Memory B cell (primary cell): ENCODE data around the gene ABT1.

ENCODE experiments used
- ATAC-seq: fragments of 150-1000 bp; cut with Tn5 transposase; 2 replicates; pipeline ENCODE4 v1.10.0; 2021; ENCODE audit warnings: low read depth, mild to moderate bottlenecking, moderate library complexity
- DNase-seq, 2 donors: peaks; one replicate each; pipeline ENCODE4 v3.0.0; 2022; ENCODE audit warnings: low spot score in 2 of 2
- H3K27ac Mint-ChIP-seq: one replicate; pipeline ENCODE4 v1.8.0; 2022; ENCODE audit warnings: mild to moderate bottlenecking, moderate library complexity, mixed read lengths
- H3K27me3 Mint-ChIP-seq: one replicate; pipeline ENCODE4 v1.8.0; 2022; ENCODE audit warnings: mixed read lengths
- H3K36me3 Mint-ChIP-seq: one replicate; pipeline ENCODE4 v1.8.0; 2022; ENCODE audit warnings: mild to moderate bottlenecking, mixed read lengths
- H3K4me1 Mint-ChIP-seq: one replicate; pipeline ENCODE4 v1.8.0; 2022; ENCODE audit warnings: mixed read lengths
- H3K4me3 Mint-ChIP-seq: one replicate; pipeline ENCODE4 v1.8.0; 2022; ENCODE audit warnings: mild to moderate bottlenecking, moderate library complexity, mixed read lengths
- H3K9me3 Mint-ChIP-seq: one replicate; pipeline ENCODE4 v1.8.0; 2022; ENCODE audit warnings: mixed read lengths

ABT1 gene

DNA sequence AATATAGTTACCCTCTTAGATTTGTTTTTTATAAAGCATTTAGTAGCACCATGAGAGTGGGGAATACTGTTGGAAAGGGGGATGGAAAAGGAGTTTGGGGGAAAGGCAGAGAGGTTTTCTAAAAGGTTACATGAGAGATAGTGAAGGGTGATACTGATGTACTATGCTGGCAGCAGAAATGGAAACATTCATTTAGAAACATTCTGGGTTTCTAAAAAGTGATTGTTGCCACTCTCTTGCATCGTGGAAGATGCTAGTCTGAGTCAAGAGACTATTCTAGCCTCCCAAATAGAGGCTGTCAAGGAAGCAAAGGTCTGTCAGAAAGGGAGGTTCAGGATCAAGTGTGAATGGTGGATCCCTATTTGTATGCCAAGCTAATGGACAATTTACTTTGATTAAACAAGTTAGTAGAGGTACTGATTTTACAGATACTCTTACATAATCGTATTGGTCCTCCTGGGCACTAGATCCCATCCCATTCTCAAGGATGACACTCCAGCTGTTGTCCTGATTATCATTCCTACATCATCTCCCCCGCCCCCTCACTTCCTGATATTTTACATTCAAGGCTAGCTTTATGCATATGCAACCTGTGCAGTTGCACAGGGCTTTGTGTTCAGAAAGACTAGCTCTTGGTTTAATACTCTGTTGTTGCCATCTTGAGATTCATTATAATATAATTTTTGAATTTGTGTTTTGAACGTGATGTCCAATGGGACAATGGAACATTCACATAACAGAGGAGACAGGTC is 15.4 kb upstream of the ABT1 start:
- ATAC-seq (no peak), DNase-seq (no peak)
- H3K36me3 Mint-ChIP-seq, result no peaks in the 10 kb centered on the region
- H3K27ac Mint-ChIP-seq, result no peak overlapping the region
- no peak overlapping the region for H3K4me3 Mint-ChIP-seq
- peaks cover 5% of the 10 kb centered on the region for H3K4me1 Mint-ChIP-seq
- peaks cover 30% of the 10 kb centered on the region for H3K27me3 Mint-ChIP-seq
- no peaks in the 10 kb centered on the region for H3K9me3 Mint-ChIP-seq

DNA sequence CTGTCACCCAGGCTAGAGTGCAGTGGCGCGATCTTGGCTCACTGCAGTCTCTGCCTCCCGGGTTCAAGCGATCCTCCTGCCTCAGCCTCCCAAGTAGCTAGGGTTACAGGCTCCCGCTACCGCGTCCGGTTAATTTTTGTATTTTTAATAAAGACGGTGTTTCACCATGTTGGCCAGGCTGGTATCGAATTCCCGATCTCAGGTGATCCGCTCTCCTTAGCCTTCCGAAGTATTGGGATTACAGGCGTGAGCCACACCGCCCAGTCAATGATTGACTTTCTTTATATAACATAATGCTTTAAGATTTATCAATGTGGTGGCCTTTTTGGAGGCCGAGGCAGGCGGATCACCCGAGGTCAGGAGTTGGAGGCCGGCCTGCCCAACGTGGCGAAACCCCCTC is 7.8 kb upstream of the ABT1 start:
- H3K27ac Mint-ChIP-seq, result no peak overlapping the region
- ATAC-seq (no peak), DNase-seq (no peak)
- peaks cover 18% of the 10 kb centered on the region for H3K27me3 Mint-ChIP-seq
- H3K4me1 Mint-ChIP-seq, result peaks cover 3% of the 10 kb centered on the region
- H3K36me3 Mint-ChIP-seq, result no peaks in the 10 kb centered on the region
- H3K4me3 Mint-ChIP-seq, result no peak overlapping the region
- no peaks in the 10 kb centered on the region for H3K9me3 Mint-ChIP-seq

DNA sequence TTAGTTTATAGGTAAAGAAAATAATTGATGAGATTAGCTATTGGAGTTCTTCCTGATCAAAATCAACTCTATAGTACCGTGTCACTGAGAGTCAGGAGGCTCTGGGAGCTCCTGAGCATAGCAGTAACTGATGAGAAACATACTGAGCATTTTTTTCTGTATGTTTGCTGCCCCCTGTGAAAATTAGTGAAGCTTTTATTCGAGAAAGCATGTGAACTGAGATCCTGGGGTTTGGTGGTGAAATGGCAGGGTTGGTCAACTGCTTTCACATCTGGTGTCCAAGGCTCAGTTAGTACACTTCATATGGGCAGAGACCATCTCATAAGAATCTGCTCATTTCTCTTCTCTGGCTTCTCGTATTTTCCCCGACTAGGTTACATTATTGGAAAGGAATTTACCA is 4.1 kb upstream of the ABT1 start:
- no peaks in the 10 kb centered on the region for H3K36me3 Mint-ChIP-seq
- no peaks in the 10 kb centered on the region for H3K9me3 Mint-ChIP-seq
- peaks cover 14% of the 10 kb centered on the region for H3K27me3 Mint-ChIP-seq
- peaks cover 4% of the 10 kb centered on the region for H3K4me1 Mint-ChIP-seq
- no peak overlapping the region for H3K27ac Mint-ChIP-seq
- ATAC-seq (no peak), DNase-seq (no peak)
- H3K4me3 Mint-ChIP-seq, result no peak overlapping the region

DNA sequence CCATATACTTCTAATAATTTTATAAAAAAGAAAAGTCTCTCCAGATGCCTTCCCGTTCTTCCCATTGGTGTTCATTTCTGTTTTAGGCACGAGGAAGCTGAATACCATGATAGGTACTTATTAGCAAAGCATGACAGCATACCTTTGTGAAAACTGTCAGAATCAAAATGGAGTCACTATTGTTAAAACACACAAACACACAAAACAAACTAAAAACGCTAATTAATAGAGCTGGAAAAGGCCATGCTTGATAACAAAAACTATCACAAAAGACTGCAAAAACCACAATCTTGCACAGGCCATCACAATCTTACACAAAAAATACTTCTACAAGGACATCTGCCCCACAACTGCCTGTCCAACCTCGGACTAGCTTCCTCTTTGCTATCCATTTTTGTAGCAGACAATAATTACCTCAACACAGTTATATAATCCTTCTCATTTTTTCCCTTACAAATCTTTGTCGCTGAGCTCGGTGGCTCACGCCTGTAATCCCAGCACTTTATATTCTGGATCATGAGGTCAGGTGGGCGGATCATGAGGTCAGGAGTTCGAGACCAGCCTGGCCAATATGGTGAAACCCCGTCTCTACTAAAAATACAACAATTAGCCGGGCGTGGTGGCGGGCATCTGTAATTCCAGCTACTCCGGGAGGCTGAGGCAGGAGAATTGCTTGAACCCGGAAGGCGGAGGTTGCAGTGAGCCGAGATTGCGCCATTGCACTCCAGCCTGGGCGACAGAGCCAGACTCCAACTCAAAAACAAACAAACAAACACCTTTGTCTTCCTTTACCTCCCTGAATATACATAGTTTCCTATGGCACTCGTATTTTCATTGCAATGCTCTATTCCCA is 3.2 kb upstream of the ABT1 start:
- no peak for ATAC-seq
- Mint-ChIP-seq H3K36me3 (peaks cover 3% of the 10 kb centered on the region), H3K9me3 (no peaks in the 10 kb centered on the region), H3K4me1 (peaks cover 11% of the 10 kb centered on the region), H3K4me3 (no peak overlapping the region), H3K27me3 (peaks cover 14% of the 10 kb centered on the region), H3K27ac (no peak overlapping the region)
- DNase-seq, result no peak

DNA sequence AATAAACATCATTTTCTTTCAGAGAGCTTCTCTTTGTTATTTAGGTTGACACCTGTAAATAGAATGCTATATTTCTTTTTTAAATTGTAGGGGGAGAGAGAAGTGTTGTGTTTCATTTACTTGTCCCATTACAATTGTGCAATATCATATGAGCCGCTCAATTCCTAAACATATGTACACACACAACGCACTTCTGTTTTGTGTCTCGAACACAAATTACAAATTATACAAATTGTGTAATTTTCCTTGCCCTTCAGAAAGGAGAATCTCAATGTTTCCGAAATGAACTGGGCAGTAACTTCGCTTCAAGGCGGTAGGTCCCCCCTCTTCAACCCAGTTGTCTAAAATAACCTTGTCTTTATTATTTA is 2.6 kb upstream of the ABT1 start:
- no peak for ATAC-seq
- H3K27ac Mint-ChIP-seq, result no peak overlapping the region
- peaks cover 13% of the 10 kb centered on the region for H3K4me1 Mint-ChIP-seq
- H3K27me3 Mint-ChIP-seq, result peaks cover 13% of the 10 kb centered on the region
- peaks cover 3% of the 10 kb centered on the region for H3K36me3 Mint-ChIP-seq
- H3K9me3 Mint-ChIP-seq, result no peaks in the 10 kb centered on the region
- no peak for DNase-seq
- no peak overlapping the region for H3K4me3 Mint-ChIP-seq

DNA sequence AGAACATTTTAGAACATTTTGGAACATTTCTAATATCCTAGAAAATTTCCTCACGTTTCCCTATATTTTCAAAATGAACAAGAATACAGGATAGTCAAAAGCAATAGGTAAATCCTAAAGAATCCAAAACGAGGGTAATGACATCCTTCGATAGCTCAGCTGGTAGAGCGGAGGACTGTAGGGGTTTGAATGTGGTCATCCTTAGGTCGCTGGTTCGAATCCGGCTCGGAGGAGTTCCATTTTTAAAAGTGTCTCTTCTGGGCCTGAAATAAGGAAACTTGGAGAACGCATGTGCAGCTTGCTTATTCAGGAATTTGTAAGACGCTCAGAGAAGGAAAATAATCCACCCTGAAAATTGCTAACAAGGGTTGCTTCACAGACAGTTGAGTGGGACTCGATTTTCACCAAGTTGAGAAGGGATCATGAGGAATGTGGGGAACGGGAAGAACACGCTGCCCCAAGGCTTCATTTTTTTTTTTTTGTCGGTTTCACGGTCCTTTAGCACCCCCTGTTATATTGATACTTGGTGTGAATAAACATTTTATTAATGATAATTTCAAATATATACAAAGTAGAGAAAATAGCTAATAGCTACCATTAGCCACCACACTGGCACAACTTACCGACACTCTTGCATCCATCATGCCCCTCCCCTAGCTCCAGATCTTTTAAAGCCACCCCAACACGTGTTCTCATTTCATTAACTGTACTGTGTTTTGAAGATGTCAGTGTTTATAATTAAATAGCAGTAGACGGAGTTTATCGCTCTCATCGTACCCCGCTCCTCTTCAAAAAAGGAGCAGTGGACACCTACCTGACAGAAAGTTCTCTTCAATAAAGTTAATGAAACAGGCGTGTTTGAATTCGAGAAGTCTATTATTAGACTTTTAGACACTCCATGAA is 1.8 kb upstream of the ABT1 start:
- Mint-ChIP-seq H3K27me3 (peaks cover 11% of the 10 kb centered on the region), H3K9me3 (no peaks in the 10 kb centered on the region), H3K27ac (no peak overlapping the region), H3K36me3 (peaks cover 7% of the 10 kb centered on the region), H3K4me3 (no peak overlapping the region), H3K4me1 (peaks cover 18% of the 10 kb centered on the region)
- DNase-seq (no peak), ATAC-seq (no peak)

DNA sequence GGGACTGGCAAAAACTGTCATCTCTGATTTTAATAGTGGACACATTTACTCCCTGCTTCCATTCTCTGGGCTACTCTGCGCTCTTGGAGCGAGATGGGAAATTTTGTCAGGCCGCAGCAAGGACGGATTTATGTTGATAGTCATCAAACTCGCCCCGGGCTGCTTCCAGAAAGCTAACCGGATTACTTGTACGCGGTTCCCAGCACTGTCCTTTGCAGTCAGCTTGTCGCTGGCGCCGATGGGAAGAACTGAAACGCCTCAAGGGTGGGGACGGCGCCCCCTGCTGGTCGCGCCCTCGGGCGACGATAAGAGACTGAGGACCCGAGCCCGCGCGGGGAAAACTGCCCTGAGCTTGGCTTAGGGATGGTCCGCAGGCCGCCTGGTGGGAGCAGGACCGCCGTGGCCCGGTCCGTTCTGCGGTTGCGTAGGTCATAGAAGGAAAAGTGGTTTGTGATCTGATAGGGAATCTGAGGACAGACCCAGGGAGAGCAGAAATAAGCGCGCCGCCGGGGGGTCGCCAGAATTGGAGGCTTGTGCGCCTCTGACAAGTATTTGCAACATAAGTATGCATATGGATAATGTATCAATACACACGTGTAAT is 984 bp upstream of the ABT1 start:
- Mint-ChIP-seq H3K36me3 (peaks cover 8% of the 10 kb centered on the region), H3K4me3 (no peak overlapping the region), H3K27ac (no peak overlapping the region), H3K9me3 (no peaks in the 10 kb centered on the region), H3K27me3 (peaks cover 11% of the 10 kb centered on the region), H3K4me1 (peaks cover 18% of the 10 kb centered on the region)
- ATAC-seq (peak; percentile 44), DNase-seq (peak; percentile 79 to 86)

DNA sequence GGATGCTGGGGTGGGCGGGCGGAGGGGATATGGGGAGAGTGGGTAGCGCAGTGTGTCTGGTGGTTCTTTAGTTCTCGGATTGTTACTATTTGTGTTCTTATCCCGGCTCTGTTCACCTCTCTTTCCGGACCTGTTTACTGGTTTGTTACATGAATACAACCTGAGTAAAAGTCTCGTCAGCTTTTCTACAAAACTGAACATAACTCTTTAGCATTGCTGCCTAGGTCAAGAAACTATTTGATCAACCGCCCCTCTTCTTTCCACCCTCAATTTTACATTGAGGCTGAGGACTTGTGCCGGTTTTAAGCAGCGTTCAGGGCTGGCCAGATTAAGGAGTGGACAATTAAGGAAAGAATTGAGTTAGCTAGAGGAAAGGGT is 625 bp downstream of the ABT1 start:
- Mint-ChIP-seq H3K9me3 (no peaks in the 10 kb centered on the region), H3K36me3 (peaks cover 8% of the 10 kb centered on the region), H3K27me3 (peaks cover 6% of the 10 kb centered on the region), H3K4me1 (peaks cover 18% of the 10 kb centered on the region), H3K4me3 (no peak overlapping the region), H3K27ac (no peak overlapping the region)
- ATAC-seq (no peak), DNase-seq (no peak)

DNA sequence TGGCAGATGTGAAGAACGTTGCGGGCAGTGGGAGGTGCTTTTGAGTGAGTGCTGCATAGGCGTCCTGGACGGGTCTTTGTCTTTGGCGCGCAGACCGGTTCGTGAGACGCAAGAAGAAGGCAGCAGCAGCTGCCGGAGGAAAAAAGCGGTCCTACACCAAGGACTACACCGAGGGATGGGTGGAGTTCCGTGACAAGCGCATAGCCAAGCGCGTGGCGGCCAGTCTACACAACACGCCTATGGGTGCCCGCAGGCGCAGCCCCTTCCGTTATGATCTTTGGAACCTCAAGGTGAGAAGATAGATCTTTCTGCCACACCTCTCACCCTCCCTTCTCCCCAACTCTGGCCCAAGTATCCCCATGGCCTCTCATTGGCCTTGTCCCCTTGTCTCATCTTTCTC is 1.1 kb downstream of the ABT1 start:
- peak overlapping the region; percentile 87 for H3K27ac Mint-ChIP-seq

DNA sequence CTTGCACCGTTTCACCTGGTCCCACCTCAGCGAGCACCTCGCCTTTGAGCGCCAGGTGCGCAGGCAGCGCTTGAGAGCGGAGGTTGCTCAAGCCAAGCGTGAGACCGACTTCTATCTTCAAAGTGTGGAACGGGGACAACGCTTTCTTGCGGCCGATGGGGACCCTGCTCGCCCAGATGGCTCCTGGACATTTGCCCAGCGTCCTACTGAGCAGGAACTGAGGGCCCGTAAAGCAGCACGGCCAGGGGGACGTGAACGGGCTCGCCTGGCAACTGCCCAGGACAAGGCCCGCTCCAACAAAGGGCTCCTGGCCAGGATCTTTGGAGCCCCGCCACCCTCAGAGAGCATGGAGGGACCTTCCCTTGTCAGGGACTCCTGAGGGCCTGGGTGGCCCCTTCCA is 1.5 kb downstream of the ABT1 start:
- no peaks in the 10 kb centered on the region for H3K9me3 Mint-ChIP-seq

More for the DNA sequence above, 1.1 kb downstream of the ABT1 start:
- H3K9me3 Mint-ChIP-seq, result no peaks in the 10 kb centered on the region
- H3K36me3 Mint-ChIP-seq, result peaks cover 8% of the 10 kb centered on the region
- peaks cover 18% of the 10 kb centered on the region for H3K4me1 Mint-ChIP-seq
- ATAC-seq (no peak), DNase-seq (no peak)
- H3K4me3 Mint-ChIP-seq, result no peak overlapping the region
- H3K27me3 Mint-ChIP-seq, result peaks cover 6% of the 10 kb centered on the region

DNA sequence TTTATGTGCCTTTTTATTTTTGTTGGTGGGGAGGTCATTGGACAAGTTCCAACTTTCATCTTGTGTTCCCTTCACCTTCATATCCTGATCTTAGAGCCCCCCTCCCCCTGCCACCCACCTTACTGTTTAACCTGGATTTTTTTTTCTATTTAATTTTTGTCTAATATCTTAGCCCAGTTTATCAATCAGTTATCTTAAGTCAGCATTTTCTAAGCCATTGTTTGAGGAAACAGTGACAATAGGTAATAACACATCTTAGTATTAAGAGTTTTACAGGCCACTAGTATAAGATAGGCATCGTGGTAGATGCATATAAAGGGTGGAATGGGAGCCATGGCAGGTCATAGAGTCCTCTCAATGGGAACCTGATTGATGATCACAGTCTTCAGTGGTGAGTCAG is 2.4 kb downstream of the ABT1 start:
- DNase-seq, result no peak
- no peaks in the 10 kb centered on the region for H3K9me3 Mint-ChIP-seq
- H3K36me3 Mint-ChIP-seq, result peaks cover 8% of the 10 kb centered on the region
- peaks cover 15% of the 10 kb centered on the region for H3K4me1 Mint-ChIP-seq
- H3K4me3 Mint-ChIP-seq, result no peak overlapping the region
- no peaks in the 10 kb centered on the region for H3K27me3 Mint-ChIP-seq
- peak overlapping the region; percentile 45 for H3K27ac Mint-ChIP-seq
- no peak for ATAC-seq

More for the DNA sequence above, 1.5 kb downstream of the ABT1 start:
- H3K27ac Mint-ChIP-seq, result peak overlapping the region; percentile 87
- DNase-seq (no peak), ATAC-seq (no peak)
- peaks cover 4% of the 10 kb centered on the region for H3K27me3 Mint-ChIP-seq
- H3K36me3 Mint-ChIP-seq, result peaks cover 8% of the 10 kb centered on the region
- peaks cover 16% of the 10 kb centered on the region for H3K4me1 Mint-ChIP-seq
- H3K4me3 Mint-ChIP-seq, result no peak overlapping the region

DNA sequence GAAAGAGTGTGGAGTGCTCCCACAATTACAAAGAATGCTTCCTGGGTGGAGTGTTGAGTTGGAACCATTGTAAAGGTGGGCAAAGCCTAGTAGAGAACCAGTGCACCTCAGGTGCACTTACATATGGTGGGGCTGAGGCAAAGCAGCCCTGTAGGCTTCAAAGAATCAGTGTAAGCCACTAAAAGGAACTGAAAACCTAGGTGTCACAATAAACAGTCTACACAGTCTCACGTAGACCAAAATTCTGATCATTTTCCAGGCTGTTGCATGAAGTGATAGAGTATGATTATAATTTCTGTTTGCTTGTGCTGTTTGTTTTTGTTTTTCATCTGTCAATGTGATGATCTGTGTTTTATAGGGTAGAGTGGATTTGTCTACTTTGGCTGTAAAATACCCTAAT is 2.8 kb downstream of the ABT1 start:
- H3K27me3 Mint-ChIP-seq, result no peaks in the 10 kb centered on the region
- no peaks in the 10 kb centered on the region for H3K9me3 Mint-ChIP-seq
- peak overlapping the region; percentile 45 for H3K27ac Mint-ChIP-seq
- DNase-seq (no peak), ATAC-seq (no peak)
- no peak overlapping the region for H3K4me3 Mint-ChIP-seq
- H3K4me1 Mint-ChIP-seq, result peaks cover 15% of the 10 kb centered on the region
- peaks cover 8% of the 10 kb centered on the region for H3K36me3 Mint-ChIP-seq

DNA sequence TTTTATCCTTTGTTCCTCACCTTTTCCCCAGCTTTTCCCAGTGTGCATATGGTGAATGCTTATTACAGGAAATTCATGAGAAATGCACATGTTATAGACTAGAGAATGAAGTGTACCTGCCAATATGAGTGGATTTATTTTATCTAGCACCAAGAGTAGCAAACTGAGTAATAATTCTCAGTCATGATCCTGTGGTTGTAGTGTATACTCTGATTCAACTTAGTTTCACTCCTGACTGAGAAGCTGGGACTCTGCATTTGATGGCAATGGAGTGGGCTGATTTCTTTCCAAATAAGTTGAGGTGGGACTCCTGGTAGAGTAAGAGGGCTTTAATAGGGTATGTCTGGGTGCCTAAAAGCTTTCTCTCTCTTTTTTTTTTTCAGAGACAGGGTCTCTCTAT is 4.0 kb downstream of the ABT1 start:
- no peak overlapping the region for H3K4me3 Mint-ChIP-seq
- H3K36me3 Mint-ChIP-seq, result peaks cover 8% of the 10 kb centered on the region
- no peaks in the 10 kb centered on the region for H3K9me3 Mint-ChIP-seq
- ATAC-seq (no peak), DNase-seq (no peak)
- no peaks in the 10 kb centered on the region for H3K27me3 Mint-ChIP-seq
- H3K4me1 Mint-ChIP-seq, result peaks cover 15% of the 10 kb centered on the region
- H3K27ac Mint-ChIP-seq, result no peak overlapping the region
